ENCODE data around the gene SHISAL1. TPM values are rescaled to one million over a fixed set of nuclear protein-coding genes. Genes with fewer than 3 reads are reported as not detected.

The SHISAL1 gene
- total RNA-seq, 1 donor from 2014 or later = 3.2 TPM

GRCh38 chr22:44197271-44197670 is 115.5 kb downstream of the SHISAL1 start:
- Mint-ChIP-seq H3K4me1 (ENCODE audit: low read depth, unreplicated experiment) (peaks cover 2% of the 10 kb centered on the region), H3K9me3 (ENCODE audit: unreplicated experiment) (peaks cover 6% of the 10 kb centered on the region), H3K36me3 (ENCODE audit: unreplicated experiment) (no peaks in the 10 kb centered on the region), H3K27ac (ENCODE audit: unreplicated experiment) (no peak overlapping the region), H3K27me3 (ENCODE audit: unreplicated experiment) (no peaks in the 10 kb centered on the region), H3K4me3 (ENCODE audit: unreplicated experiment) (no peak overlapping the region)
- no peak for TF ChIP-seq CTCF (IDR thresholded peaks at IDR 0.05; ENCODE audit: partially characterized antibody, unreplicated experiment)
- DNase-seq = no peak

DNA sequence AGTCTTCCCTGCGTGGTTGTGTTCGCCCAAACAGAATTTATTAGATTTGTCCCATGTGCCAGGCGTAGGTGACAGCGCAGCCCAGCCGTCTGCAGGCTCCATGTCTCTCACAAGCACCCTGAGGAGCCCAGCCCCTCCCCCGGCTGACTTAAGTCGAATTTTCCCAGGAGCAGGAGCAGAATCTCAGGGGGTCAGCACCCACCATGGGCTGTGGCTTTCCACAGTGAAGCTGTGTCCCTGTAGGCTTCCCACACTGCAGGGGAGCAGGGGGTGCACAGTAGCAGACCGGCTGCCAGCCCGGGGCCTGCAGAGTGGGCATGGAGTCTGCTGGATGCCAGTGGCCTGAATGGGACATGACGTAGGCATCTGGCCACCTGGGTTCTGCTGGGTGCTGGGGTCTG is 116.0 kb downstream of the SHISAL1 start:
- Mint-ChIP-seq H3K4me1 (ENCODE audit: low read depth, unreplicated experiment) (peaks cover 2% of the 10 kb centered on the region), H3K36me3 (ENCODE audit: unreplicated experiment) (no peaks in the 10 kb centered on the region), H3K27me3 (ENCODE audit: unreplicated experiment) (no peaks in the 10 kb centered on the region), H3K4me3 (ENCODE audit: unreplicated experiment) (no peak overlapping the region), H3K27ac (ENCODE audit: unreplicated experiment) (no peak overlapping the region), H3K9me3 (ENCODE audit: unreplicated experiment) (peaks cover 6% of the 10 kb centered on the region)
- no peak for TF ChIP-seq CTCF (IDR thresholded peaks at IDR 0.05; ENCODE audit: partially characterized antibody, unreplicated experiment)
- DNase-seq = no peak

DNA sequence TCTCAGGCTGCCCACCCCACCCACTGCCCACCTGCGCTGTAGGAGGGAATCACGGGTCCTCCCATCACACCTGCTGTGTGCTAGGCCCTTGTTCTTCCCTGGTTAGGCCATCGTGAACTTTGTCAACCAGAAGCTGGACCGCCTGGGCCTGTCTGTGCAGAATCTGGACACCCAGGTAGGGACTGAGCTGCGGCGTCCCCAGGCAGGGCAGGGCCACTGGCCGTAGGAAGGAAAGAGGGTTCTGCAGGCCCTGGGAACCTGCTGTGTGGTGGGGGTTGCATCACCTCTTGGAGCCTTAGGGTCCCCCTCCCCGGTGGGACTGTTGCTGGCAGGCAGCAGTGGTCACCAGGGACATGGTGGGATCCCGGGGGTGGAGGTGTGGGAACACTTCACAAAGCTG is 116.5 kb downstream of the SHISAL1 start:
- H3K36me3 Mint-ChIP-seq (ENCODE audit: unreplicated experiment) = no peaks in the 10 kb centered on the region
- no peak overlapping the region for H3K27ac Mint-ChIP-seq (ENCODE audit: unreplicated experiment)

DNA sequence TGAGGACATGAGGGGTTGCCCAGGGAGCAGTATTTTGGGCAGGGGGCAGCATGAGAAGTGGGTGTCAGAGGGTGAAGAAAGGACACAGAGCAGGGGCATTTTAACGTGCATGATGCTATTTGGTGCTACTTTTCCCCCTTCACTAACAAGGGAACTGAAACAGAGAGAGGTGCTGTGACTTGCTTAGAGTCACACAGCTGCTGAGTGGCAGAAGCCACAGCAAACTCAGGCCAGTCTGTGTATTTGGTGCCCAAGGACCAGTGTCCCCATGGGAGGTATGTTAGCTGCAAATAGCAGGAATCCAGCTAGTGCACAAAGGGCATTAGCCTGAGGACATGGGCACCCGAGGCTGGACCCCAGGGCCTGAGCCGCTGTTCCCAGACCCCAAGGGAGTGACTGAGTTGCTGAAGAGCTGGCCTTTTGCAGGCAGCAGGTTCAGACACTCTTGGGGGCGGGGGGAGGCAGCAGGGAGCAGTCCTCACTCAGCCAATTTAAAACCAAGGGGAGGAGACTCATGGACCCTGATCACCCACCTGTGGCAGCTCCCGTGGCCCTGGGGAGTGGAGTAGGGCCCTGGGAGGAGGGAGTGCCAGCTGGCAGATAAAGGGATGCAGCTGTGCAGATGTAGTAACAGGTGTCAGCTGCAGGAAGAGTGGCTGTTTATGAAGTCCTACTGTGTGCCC is 117.4 kb downstream of the SHISAL1 start:
- peaks cover 6% of the 10 kb centered on the region for H3K9me3 Mint-ChIP-seq (ENCODE audit: unreplicated experiment)
- no peak overlapping the region for H3K4me3 Mint-ChIP-seq (ENCODE audit: unreplicated experiment)
- H3K27me3 Mint-ChIP-seq (ENCODE audit: unreplicated experiment) = no peaks in the 10 kb centered on the region
- H3K36me3 Mint-ChIP-seq (ENCODE audit: unreplicated experiment) = no peaks in the 10 kb centered on the region
- no peak for TF ChIP-seq CTCF (IDR thresholded peaks at IDR 0.05; ENCODE audit: partially characterized antibody, unreplicated experiment)
- H3K4me1 Mint-ChIP-seq (ENCODE audit: low read depth, unreplicated experiment) = peaks cover 2% of the 10 kb centered on the region
- H3K27ac Mint-ChIP-seq (ENCODE audit: unreplicated experiment) = no peak overlapping the region
- DNase-seq = no peak

More for the DNA sequence above, 116.5 kb downstream of the SHISAL1 start:
- Mint-ChIP-seq H3K27me3 (ENCODE audit: unreplicated experiment) (no peaks in the 10 kb centered on the region), H3K4me1 (ENCODE audit: low read depth, unreplicated experiment) (peaks cover 2% of the 10 kb centered on the region), H3K4me3 (ENCODE audit: unreplicated experiment) (no peak overlapping the region), H3K9me3 (ENCODE audit: unreplicated experiment) (peaks cover 6% of the 10 kb centered on the region)
- no peak for TF ChIP-seq CTCF (IDR thresholded peaks at IDR 0.05; ENCODE audit: partially characterized antibody, unreplicated experiment)
- DNase-seq = no peak

DNA sequence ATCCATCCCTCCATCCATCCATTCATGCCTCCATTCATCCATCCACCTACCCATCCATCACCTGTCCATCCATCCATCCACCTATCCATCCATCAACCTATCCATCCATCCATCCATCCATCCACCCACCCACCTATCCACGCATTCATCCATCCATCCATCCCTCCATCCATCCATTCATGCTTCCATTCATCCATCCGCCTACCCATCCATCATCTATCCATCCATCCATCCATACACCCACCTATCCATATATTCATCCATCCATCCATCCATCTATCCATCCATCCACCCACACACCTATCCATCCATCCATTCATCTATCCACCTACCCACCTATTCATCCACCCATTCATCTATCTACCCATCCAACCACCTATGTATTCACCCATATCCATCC is 118.2 kb downstream of the SHISAL1 start:
- Mint-ChIP-seq H3K27me3 (ENCODE audit: unreplicated experiment) (no peaks in the 10 kb centered on the region), H3K9me3 (ENCODE audit: unreplicated experiment) (peaks cover 6% of the 10 kb centered on the region)
- no peak for TF ChIP-seq CTCF (IDR thresholded peaks at IDR 0.05; ENCODE audit: partially characterized antibody, unreplicated experiment)

More for the DNA sequence above, 118.2 kb downstream of the SHISAL1 start:
- H3K27ac Mint-ChIP-seq (ENCODE audit: unreplicated experiment) = no peak overlapping the region
- H3K4me1 Mint-ChIP-seq (ENCODE audit: low read depth, unreplicated experiment) = peaks cover 2% of the 10 kb centered on the region
- no peaks in the 10 kb centered on the region for H3K36me3 Mint-ChIP-seq (ENCODE audit: unreplicated experiment)
- H3K4me3 Mint-ChIP-seq (ENCODE audit: unreplicated experiment) = no peak overlapping the region
- DNase-seq = no peak

Data from glutamatergic neuron (in vitro differentiated cells).